NCI-H2081 treated with DMSO at 0.1 percent for 48 hours (cell line): ENCODE data around the gene RNF13.

Source experiments
- DNase-seq: peaks from one replicate; lab custom pipeline; 2025; lab: John Stamatoyannopoulos, UW

The RNF13 gene

GRCh38 chr3:149992416-149993058, 179.5 kb downstream of the RNF13 start:
- no peak for DNase-seq

- no peak for DNase-seq
Measured at GRCh38 chr3:149998946-149999345, 185.9 kb downstream of the RNF13 start.

DNA sequence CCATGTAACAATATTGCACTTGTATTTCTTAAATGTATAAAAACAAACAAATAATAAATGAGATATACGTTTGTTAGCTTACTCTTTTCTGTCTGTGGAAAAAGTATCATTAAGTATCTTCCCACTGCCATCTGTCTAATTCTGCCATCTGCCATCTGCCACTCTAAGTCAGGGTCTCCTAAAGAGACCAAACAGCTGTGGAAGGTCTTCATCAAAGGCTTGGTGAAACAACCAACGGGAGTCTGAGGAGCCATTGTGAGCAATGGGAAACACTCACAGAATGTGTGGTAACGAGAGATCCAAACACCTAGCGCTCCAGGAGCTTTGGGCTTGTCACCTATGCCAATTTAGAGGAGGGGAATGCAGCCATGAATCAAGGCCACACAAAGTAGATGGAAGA, 186.4 kb downstream of the RNF13 start:
- DNase-seq: no peak

- DNase-seq: no peak
Measured at GRCh38 chr3:150000641-150001040, 187.6 kb downstream of the RNF13 start.

- DNase-seq: no peak
Measured at GRCh38 chr3:150005243-150006112, 192.5 kb downstream of the RNF13 start.

DNA sequence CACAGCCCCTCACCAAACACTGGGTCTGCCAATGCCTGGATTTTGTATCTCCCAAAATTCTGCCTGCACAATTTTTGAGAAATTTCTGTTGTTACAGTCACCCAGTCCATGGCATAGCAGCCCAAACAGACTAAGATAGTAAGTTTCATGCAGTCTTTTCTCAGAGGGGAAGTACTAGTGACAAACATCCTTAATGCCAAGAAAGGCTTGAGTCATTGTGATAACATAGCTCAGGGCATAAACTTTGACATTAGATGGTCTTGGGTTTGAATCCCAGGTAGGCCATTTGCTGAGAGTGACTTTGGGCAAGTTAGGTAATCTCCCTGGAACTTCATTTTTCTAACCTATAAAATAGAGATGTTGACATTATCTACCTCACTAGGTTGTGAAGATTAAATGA, 193.8 kb downstream of the RNF13 start:
- DNase-seq: no peak
